HCT116 (cell line): Measurements from ENCODE around the gene MUSTN1.

Experiments
- CEBPB ChIP-seq: IDR thresholded peaks from 2 replicates; pipeline ENCODE4 v1.6.1; 2012; ENCODE audit warnings: low read depth
- CTCF ChIP-seq, 3 experiments: fragments of 200-600 bp in 1 of 3; sonication (generic) in 1 of 3; IDR thresholded peaks in 2 of 3; conservative IDR thresholded peaks in 1 of 3; 2 replicates each; pipeline ENCODE4 v1.5.1; 2012 to 2017; ENCODE audit warnings: low read depth in 2 of 3, low read length in 2 of 3, antibody characterized with exemption in 1 of 3, borderline replicate concordance in 1 of 3, control low read depth in 1 of 3, mild to moderate bottlenecking in 1 of 3, mixed read lengths in 1 of 3, mixed run types in 1 of 3, moderate library complexity in 1 of 3; ENCODE audit not compliant: insufficient read depth in 1 of 3
- EGR1 ChIP-seq: IDR thresholded peaks from 2 replicates; pipeline ENCODE4 v1.6.1; 2012; ENCODE audit warnings: low read depth
- EZH2 ChIP-seq: fragments of 200-600 bp; sonication (generic); IDR thresholded peaks from 2 replicates; pipeline ENCODE4 v1.6.1; 2017; ENCODE audit warnings: antibody characterized with exemption, mixed run types
- POLR2A ChIP-seq: IDR thresholded peaks from 2 replicates; pipeline ENCODE4 v1.7.0; 2011; ENCODE audit warnings: borderline replicate concordance; ENCODE audit not compliant: insufficient read depth, insufficient read length; ENCODE audit errors: extremely low read depth
- POLR2AphosphoS5 ChIP-seq: IDR thresholded peaks from 2 replicates; pipeline ENCODE4 v1.6.1; 2011; ENCODE audit warnings: mild to moderate bottlenecking, low read depth, low read length, moderate library complexity
- RAD21 ChIP-seq: IDR thresholded peaks from 2 replicates; pipeline ENCODE4 v1.6.1; 2012; ENCODE audit warnings: low read depth, mild to moderate bottlenecking
- REST ChIP-seq: IDR thresholded peaks from 2 replicates; pipeline ENCODE4 v1.6.1; 2012; ENCODE audit warnings: low read depth
- SP1 ChIP-seq: IDR thresholded peaks from 2 replicates; pipeline ENCODE4 v1.6.1; 2012; ENCODE audit warnings: low read depth
- TCF7L2 ChIP-seq: IDR thresholded peaks from 2 replicates; pipeline ENCODE4 v1.7.0; 2011; ENCODE audit warnings: borderline replicate concordance, inconsistent platforms; ENCODE audit not compliant: insufficient read depth, insufficient read length; ENCODE audit errors: extremely low read depth
- YY1 ChIP-seq: IDR thresholded peaks from 2 replicates; pipeline ENCODE4 v1.6.1; 2011; ENCODE audit warnings: low read length, low read depth, moderate library complexity, mild to moderate bottlenecking; ENCODE audit not compliant: insufficient replicate concordance; ENCODE audit errors: extremely low read depth
- ZFX ChIP-seq: fragments of 450-650 bp; IDR thresholded peaks from 2 replicates; pipeline ENCODE4 v1.6.1; 2017
- ZNF274 ChIP-seq: fragments of 200-500 bp; sonication (Bioruptor generic); IDR thresholded peaks from 2 replicates; pipeline ENCODE4 v1.6.1; 2014; ENCODE audit warnings: mild to moderate bottlenecking, low read depth, low read length, inconsistent platforms
- TF ChIP-seq, protein P1 (sequence below): IDR thresholded peaks from 2 replicates; pipeline ENCODE4 v1.6.1; 2011; ENCODE audit warnings: mild to moderate bottlenecking, low read length, moderate library complexity; ENCODE audit not compliant: insufficient replicate concordance; ENCODE audit errors: extremely low read depth

DNA sequence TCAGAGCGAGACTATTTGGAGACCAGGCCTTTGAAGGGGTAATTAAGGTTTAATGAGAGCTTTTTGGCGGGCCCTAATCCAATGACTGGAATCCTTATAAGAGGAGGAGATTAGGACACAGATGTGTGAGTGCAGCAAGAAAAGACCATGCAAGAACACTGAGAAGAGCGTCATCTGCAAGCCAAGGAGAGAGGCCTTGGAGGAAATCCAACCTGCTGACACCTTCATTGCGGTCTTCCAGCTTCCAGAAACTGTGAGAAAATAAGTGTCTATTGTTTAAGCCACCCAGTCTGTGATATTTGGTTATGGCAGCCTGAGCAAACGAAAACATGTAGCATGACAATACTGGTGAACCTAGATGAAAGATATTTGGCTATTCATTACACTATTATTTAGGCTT is 23.0 kb upstream of the MUSTN1 start:
- TF ChIP-seq, protein P1, sequence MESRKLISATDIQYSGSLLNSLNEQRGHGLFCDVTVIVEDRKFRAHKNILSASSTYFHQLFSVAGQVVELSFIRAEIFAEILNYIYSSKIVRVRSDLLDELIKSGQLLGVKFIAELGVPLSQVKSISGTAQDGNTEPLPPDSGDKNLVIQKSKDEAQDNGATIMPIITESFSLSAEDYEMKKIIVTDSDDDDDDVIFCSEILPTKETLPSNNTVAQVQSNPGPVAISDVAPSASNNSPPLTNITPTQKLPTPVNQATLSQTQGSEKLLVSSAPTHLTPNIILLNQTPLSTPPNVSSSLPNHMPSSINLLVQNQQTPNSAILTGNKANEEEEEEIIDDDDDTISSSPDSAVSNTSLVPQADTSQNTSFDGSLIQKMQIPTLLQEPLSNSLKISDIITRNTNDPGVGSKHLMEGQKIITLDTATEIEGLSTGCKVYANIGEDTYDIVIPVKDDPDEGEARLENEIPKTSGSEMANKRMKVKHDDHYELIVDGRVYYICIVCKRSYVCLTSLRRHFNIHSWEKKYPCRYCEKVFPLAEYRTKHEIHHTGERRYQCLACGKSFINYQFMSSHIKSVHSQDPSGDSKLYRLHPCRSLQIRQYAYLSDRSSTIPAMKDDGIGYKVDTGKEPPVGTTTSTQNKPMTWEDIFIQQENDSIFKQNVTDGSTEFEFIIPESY: no peak
- TF ChIP-seq POLR2A (no peak), CTCF (IDR thresholded peaks at IDR 0.05 in 2 of 3, conservative IDR thresholded peaks at IDR 0.05 in 1 of 3; ENCODE audit: borderline replicate concordance in 1 of 3, insufficient read depth in 1 of 3, low read depth in 2 of 3, low read length in 2 of 3) (no peak), REST (no peak), EGR1 (no peak), ZFX (no peak), POLR2AphosphoS5 (no peak), TCF7L2 (no peak), SP1 (no peak), YY1 (no peak), RAD21 (no peak), ZNF274 (no peak), CEBPB (no peak), EZH2 (no peak)
